GM03348 (cell line): ENCODE results near the gene STRIP1.
A peak's percentile ranks its signal among the peaks of the same experiment; 100 is the strongest.
"Not testable (repeated sequence)": the region's sequence is repeated elsewhere in the genome, so short reads cannot be mapped to it uniquely, and the experiment has no call there.

ENCODE experiments used
- DNase-seq: peaks from one replicate; pipeline ENCODE4 v3.0.0; 2012; ENCODE audit warnings: low spot score

Gene STRIP1

GRCh38 chr1:110011527-110012041 is 22.8 kb upstream of the STRIP1 start:
- peak; percentile 59 for DNase-seq

- no peak for DNase-seq
These were observed 22.2 kb upstream of the STRIP1 start for GRCh38 chr1:110012100-110012780.

- no peak for DNase-seq
These were observed 16.6 kb upstream of the STRIP1 start for GRCh38 chr1:110017792-110018191.

GRCh38 chr1:110018396-110018795 is 16.0 kb upstream of the STRIP1 start:
- no peak for DNase-seq

GRCh38 chr1:110019770-110020169 is 14.7 kb upstream of the STRIP1 start:
- DNase-seq, result no peak

- DNase-seq, result no peak
These were observed 13.1 kb upstream of the STRIP1 start for GRCh38 chr1:110021285-110021684.

- no peak for DNase-seq
These were observed 9.8 kb upstream of the STRIP1 start for GRCh38 chr1:110024613-110025012.

GRCh38 chr1:110030687-110031086 is 3.7 kb upstream of the STRIP1 start:
- DNase-seq, result not testable (repeated sequence)

GRCh38 chr1:110032327-110032726 is 2.1 kb upstream of the STRIP1 start:
- DNase-seq, result no peak

- DNase-seq, result no peak
These were observed 1.0 kb upstream of the STRIP1 start for GRCh38 chr1:110033421-110033820.

GRCh38 chr1:110034040-110034450 is 379 bp upstream of the STRIP1 start:
- DNase-seq, result no peak

GRCh38 chr1:110035236-110035752 is 870 bp downstream of the STRIP1 start:
- DNase-seq, result peak; percentile 60

GRCh38 chr1:110038271-110038670 is 3.8 kb downstream of the STRIP1 start:
- DNase-seq, result no peak

GRCh38 chr1:110039641-110040040 is 5.2 kb downstream of the STRIP1 start:
- no peak for DNase-seq

GRCh38 chr1:110040548-110040947 is 6.1 kb downstream of the STRIP1 start:
- DNase-seq, result no peak

GRCh38 chr1:110043016-110043415 is 8.6 kb downstream of the STRIP1 start:
- no peak for DNase-seq

GRCh38 chr1:110047463-110047862 is 13.0 kb downstream of the STRIP1 start:
- no peak for DNase-seq

GRCh38 chr1:110048240-110048639 is 13.8 kb downstream of the STRIP1 start:
- DNase-seq, result no peak

- no peak for DNase-seq
These were observed 14.6 kb downstream of the STRIP1 start for GRCh38 chr1:110048923-110049601.

- no peak for DNase-seq
These were observed 15.6 kb downstream of the STRIP1 start for GRCh38 chr1:110049801-110050601.

- peak; percentile 47 for DNase-seq
These were observed 16.3 kb downstream of the STRIP1 start for GRCh38 chr1:110050602-110051261.

GRCh38 chr1:110051262-110051648 is 16.8 kb downstream of the STRIP1 start:
- DNase-seq, result no peak
